ENCODE measurements around the gene PYCARD.
"Not testable (repeated sequence)": the region's sequence is repeated elsewhere in the genome, so short reads cannot be mapped to it uniquely, and the experiment has no call there.

Gene PYCARD

DNA sequence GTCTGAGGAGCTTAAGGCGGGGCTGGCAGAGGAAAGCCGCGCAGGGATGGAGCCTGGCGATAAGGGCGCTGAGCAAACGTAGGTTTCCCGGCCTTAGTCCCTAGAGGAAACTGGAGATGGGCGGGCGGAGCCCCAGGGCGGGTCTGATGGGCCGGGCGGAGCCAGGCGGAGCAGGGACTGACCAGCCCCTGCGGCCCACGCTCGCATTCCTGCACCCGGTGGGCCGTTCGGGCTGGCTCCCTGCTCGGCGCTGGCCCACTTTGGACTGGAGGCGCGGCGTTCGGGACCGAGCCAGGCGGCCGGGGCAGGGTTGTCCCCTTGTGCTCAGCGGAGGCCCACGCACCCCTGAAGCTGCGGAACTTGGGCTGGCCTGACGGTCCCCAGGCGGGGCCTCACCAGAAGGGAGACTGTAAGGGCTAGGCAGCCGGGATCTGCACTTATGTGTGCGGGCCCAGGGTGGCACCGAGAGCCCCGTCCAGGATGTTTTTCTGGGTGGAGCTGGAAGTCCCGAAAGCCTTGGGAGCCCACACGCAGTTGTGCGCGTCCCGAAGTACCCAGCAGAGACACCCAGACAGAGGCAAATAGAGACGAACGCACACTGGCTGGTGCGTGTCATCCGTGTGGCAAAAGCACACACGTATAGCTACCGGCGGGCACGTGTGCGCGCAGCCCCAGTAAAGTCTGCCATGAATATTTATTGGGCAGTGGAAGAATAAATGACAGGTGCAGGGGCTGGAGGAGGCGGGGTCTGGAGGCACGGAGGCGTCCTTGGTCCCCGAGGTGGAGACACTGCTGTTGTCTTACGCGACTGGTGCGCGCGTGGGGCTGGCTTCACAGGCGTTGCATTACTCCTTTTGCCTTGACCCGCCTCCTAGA lies 13.0 kb upstream of the PYCARD start:
- DNase-seq (ENCODE audit: extremely low read depth in 1 of 2, low read depth in 1 of 2) = no peak

DNA sequence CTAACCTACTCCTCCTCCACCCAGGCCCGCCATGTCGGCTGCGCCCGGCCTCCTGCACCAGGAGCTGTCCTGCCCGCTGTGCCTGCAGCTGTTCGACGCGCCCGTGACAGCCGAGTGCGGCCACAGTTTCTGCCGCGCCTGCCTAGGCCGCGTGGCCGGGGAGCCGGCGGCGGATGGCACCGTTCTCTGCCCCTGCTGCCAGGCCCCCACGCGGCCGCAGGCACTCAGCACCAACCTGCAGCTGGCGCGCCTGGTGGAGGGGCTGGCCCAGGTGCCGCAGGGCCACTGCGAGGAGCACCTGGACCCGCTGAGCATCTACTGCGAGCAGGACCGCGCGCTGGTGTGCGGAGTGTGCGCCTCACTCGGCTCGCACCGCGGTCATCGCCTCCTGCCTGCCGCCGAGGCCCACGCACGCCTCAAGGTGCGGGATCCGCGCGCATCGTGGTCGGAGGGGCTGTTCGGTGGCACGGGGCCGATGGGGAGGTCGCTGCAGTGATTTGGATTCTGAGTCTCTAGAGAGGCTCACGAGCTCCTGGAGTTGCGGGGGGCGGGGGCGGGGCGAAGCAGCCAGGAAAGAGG lies 12.2 kb upstream of the PYCARD start:
- no peak for DNase-seq (ENCODE audit: extremely low read depth in 1 of 2, low read depth in 1 of 2)

DNA sequence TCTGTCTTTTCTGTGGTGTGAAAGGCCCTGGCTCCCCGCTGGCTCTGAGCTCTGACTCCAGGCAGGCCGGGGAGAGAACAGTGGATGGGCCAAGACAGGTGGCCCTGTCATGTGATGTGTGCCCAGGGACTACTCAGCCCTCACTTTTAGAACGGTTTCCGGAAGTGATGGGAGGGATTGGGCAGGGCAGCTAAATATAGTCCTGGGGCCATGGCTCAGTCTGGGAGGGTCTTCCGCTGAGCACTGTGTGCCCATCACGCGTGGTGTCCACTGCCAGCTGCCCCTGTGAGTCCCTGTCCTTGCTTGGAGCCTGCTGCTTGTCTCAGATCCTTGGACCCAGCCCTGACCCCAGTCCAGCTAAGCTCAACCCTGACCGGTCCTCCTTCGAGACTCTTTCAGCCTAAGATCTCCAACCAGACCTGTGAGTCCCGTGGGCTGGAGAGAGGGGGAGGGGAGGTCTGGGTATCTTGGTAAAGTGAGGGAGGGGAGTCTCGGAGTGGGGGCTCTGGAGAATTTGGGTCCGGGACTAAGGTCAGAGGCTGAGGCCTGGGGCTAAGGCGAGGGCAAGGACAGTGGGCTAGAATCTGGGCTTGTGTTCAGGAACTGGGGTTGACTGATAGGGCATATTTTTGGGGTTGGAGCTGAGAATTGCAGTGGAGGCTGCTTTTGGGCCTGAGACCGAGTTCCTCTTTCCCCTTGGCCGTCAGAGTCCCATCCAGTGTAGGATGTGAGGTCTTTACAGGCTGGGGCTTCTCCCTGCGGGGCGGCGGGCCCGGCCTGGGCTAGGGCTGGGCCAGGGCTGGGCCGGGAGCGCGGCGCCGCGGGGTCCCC lies 11.5 kb upstream of the PYCARD start, which contains the start of gene TRIM72:
Gene TRIM72, plus strand, starts transcription at position 243 of the 831 bp plus-strand sequence. CDS start 620 bp downstream, outside the sequence.
- no peak for DNase-seq (ENCODE audit: extremely low read depth in 1 of 2, low read depth in 1 of 2)

DNA sequence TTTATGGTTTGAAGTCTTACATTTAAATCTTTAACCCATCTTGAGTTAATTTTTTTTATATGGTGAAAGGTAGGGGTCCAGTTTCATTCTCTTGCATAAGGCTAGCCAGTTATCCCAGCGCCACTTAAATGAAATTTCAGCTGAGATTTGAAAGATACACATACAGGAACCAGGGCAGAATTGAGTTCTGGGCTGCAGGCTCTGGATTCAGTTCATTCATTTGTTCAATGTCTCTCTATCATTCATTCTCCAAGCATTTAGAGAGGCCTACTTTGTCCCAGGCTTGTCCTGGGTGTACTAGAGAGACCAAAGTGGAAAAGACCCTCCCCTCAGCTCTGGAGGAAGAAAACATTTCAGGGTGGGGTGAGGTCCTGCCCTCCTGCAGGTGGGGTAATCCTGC lies 10.8 kb upstream of the PYCARD start:
- no peak for DNase-seq (ENCODE audit: extremely low read depth in 1 of 2, low read depth in 1 of 2)

DNA sequence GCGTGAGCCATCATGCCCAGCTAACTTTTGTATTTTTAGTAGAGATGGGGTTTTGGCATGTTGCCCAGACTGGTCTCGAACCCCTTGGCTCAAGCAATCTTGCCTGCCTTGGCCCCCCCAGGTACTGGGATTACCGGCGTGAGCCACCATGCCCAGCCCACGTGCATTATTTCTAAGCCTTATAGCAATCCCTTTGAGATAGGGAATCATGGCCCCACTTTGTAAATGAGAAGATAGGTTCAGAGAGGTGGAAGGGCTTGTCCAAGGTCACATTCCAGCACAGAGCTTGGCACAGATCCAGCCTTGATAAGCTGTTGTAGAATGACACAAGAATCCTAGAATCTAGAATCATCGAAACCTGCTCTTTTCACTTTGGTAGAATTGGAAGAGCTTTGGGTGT lies 4.2 kb upstream of the PYCARD start:
- no peak for DNase-seq (ENCODE audit: extremely low read depth in 1 of 2, low read depth in 1 of 2)

DNA sequence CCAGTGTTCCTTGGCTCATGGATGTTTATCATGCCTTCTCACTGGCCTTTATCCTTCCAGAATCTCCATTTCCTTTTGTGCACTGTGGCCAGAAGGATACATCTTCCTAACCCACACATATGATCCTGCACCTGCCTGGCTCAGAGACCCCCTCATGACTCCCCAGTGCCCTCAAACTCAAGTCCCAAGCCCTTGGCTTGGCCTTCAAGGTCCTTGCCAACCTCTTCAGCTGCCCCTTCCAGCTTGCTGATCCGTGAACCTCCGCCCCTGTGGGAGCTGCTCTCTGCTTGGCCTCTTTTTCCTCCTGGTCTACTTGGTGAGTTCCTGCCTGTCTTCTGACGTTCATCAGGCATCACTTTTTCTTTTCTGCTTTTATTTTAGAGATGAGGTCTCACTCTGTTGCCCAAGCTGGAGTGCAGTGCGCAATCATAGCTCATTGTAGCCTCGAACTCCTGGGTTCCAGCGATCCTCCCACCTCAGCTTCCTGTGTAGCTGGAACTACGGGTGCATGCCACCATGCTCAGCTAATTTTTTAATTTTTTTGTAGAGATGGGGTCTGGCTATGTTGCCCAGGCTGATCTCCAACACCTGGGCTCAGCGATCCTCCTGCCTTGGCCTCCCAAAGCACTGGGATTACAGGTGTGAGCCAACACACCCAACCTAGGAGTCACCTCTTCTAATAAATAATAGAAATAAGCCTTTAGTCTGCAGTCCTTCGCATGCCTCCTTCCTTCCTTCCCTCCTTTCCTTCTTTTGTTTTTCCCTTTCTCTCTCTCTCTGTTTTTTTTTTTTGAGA lies 2.5 kb upstream of the PYCARD start:
- no peak for DNase-seq (ENCODE audit: extremely low read depth in 1 of 2, low read depth in 1 of 2)

DNA sequence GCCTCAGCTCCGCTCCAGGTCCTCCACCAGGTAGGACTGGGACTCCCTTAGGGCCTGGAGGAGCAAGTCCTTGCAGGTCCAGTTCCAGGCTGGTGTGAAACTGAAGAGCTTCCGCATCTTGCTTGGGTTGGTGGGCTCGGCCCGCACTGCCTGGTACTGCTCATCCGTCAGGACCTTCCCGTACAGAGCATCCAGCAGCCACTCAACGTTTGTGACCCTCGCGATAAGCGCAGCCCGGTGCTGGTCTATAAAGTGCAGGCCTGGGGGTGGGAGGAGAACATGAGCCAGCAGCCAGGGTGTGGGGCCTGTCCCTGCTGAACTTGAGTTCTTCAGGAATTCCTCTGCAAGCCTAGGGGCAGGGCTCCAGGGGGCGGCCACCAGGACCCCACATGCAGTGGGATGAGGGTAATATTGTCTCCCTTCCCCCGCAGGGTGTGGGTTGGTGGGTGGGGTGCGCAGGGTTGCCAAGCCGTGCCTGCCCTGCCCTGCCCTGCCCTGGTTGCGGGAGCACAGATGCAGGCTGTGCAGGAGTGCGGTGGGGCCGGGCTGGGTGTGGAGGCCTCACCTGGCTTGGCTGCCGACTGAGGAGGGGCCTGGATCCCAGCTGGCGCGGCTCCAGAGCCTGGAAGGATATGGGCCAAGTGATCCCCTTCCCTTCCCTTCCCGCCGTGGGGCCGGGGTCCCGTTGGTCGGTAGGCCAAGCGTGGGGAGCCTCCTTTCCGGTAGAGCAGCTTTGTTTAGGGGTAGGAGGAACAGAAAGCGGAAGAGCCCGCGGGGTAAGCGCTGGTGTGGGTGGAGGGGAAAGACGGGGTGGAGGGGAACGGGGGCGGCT lies 762 bp downstream of the PYCARD start:
- no peak for DNase-seq (ENCODE audit: extremely low read depth in 1 of 2, low read depth in 1 of 2)

DNA sequence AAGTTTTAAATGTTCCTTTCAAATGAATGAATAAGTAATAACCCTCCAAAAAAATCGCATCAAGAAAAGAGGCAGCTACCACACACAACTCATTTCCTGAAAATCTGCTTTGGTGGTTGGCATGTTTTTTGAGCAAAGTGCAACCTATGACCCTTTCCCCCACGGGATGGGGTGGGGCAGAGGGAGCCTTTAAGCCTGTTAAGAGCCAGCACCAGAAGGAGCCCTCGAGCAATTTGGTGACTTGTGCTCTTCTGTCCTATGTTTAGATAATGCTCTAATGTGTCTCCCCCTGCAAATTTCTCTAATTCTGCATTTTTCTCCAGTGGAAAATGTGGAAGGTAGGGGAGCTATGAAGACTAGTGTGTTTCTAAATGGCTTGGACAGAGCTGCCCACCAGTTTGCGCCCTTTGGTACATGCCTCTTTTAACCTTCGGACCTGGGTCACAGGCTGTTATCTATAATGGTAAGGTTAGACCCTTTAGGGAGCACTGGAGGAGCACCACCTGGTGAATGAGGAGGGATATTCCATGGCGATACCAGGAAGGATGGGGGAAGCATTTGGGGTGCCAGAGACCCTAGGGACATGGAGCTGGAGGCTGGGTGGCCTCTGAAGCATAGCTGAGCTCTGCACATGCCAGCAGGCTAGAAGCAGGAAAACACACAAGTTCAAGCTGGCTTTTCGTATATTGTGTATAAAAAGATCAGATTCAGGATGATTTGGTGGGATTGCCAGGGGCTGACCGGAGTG lies 1.6 kb downstream of the PYCARD start:
- no peak for DNase-seq (ENCODE audit: extremely low read depth in 1 of 2, low read depth in 1 of 2)

DNA sequence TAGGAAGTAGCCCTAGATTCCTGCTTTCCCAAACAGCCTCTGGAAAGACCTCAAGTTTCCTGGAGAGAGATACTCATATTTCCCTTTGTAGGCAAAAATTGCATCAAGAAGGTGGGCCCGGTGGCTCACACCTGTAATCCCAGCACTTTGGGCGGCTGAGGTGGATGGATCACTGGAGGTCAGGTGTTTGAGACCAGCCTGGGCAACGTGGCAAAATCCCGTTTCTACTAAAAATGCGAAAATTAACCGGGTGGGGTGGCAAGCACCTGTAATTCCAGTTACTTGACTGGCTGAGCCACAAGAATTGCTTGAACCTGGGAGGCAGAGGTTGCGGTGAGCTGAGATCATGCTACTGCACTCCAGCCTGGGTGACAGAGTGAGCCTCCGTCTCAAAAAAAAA lies 2.4 kb downstream of the PYCARD start:
- DNase-seq (ENCODE audit: extremely low read depth in 1 of 2, low read depth in 1 of 2) = not testable (repeated sequence)

DNA sequence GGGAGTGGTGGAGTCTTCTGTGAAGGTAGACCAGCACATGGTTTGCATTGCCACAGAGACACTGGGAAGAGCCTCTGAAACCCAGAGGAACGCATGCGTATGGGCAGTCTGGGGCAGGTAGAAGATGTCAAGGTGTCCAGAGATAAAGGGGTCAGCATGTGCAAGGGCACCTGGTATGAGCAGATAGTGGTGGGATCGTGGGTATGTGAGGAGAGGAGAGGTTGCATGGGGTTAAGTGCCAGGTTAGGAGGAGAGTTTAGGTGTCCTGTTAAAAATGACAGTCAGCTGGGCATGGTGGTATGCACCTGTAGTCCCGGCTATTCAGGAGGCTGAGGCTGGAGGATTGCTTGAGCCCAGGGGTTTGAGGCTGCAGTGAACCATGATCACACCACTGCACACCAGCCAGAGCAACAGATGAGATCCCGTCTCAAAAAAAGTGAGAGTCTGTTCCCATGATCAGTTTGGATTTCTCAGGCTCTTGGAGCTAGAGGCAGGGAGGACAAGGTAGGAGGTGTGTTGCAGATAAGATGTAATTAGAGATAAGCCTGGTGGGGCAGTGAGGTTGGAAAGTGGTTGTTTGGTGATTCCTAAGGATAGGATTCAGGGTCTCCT lies 3.0 kb downstream of the PYCARD start:
- no peak for DNase-seq (ENCODE audit: extremely low read depth in 1 of 2, low read depth in 1 of 2)

DNA sequence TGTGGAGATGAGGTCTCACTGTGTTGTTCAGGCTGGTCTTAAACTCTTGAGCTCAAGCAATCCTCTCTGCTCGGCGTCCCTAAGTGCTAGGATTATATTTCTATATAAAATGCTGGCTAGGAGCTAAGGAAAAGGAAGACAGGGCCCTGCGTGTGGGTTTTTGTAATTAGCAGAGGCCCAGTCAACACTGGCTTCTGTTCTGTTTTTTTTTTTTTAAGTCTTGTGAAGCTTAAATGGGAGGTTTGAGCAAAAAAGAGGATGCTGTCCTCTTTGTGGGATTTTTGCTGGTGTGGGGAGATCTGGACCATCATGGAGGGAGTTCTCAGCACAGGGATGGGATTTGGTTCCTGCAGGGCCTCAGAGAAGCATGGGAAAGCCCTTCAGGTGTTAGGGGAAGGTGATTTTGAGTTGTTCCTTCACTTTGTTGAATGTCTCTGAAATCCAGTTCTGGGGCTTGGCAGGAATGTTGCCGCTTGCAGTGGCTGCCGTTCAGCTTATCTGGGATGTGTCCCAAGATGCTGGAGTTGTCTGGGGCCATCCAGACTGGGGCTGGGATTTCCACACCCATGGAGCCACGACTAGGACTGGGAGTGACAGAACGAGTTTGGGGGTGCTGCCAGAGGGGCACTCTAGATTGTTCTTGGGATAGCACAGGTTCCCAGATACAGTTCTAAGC lies 4.2 kb downstream of the PYCARD start:
- no peak for DNase-seq (ENCODE audit: extremely low read depth in 1 of 2, low read depth in 1 of 2)

DNA sequence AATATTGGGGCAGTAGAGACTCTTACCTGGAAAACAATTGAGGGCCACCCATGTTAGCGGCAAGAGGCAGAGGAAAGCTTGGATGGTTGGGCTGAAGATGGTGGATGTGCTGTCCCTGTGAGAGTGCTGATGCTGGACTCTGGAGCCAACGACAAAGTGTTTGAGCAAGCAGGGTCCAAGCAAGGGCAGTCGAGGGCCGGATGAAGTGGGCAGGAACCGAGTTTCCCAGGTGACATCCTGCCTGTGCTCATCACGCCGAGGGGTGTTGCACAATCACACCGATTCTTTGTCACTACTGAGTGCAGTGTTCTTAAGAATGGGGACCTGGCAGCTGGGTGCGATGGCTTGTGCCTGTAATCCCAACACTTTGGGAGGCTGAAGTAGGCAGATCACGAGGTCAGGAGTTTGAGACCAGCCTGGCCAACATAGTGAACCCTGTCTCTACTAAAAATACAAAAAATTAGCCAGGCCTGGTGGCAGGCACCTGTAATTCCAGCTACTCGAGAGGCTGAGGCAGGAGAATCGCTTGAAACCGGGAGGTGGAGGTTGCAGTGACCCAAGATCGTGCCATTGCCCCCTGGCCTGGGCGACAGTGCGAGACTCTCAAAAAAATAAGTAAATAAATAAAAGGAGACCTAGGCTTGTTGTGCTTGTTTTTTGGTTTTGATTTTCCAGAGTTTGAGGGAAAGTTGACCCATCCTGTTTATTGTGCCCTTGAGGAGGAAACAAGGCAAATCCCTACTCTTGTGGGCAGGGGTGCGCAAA lies 6.1 kb downstream of the PYCARD start:
- DNase-seq (ENCODE audit: extremely low read depth in 1 of 2, low read depth in 1 of 2) = no peak

DNA sequence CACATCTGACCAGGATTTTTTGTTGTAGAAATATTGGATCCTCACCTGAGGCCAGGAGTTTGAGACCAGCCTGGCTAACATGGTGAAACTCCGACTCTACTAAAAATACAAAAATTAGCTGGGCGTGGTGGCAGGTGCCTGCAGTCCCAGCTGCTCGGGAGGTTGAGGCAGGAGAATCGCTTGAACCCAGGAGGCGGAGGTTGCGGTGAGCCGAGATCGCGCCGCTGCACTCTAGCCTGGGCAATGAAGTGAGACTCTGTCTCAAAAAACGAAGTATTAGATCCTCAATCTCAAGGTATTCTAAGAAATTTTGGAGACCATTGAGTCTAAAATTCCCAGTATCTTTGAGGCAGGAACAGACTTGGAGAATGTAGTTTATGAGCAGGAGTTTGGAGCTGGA lies 6.7 kb downstream of the PYCARD start:
- not testable (repeated sequence) for DNase-seq (ENCODE audit: extremely low read depth in 1 of 2, low read depth in 1 of 2)

DNA sequence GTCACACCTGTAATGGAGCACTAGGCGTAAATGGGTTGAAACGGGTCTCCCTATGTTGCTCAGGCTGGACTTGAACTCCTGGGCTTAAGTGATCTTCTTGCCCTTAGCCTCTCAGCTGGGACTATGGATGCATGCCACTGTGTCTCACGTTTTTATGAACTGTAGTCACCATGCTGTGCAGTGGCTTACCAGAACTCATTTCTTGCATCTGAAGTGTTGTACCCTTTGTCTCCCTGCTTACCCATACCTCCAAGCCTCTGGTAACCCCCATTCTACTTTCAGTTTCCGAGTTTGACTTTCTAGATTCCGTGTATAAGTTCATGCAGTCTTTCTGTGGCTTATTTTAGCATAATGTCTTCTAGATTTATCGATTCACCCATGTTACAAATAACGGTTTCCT lies 7.7 kb downstream of the PYCARD start:
- no peak for DNase-seq (ENCODE audit: extremely low read depth in 1 of 2, low read depth in 1 of 2)

DNA sequence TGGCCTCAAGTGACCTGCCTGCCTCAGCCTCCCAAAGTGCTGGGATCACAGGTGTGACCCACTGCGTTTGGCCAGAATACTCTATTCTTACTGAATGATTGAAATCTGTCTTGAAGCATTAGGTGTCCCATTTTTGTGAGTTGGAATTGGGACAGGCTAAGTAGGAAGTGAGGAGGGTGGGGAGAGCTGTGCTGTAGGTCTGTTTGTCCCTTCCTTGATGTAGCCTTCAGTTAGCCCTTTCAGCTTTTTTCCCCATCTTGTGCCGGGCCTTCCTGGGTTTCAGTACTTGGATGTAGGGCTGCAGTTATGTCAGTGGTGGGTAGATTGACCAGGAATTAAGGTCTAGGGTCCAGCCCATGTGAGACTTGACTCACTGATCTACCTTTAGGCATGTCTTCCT lies 8.7 kb downstream of the PYCARD start:
- DNase-seq (ENCODE audit: extremely low read depth in 1 of 2, low read depth in 1 of 2) = no peak

DNA sequence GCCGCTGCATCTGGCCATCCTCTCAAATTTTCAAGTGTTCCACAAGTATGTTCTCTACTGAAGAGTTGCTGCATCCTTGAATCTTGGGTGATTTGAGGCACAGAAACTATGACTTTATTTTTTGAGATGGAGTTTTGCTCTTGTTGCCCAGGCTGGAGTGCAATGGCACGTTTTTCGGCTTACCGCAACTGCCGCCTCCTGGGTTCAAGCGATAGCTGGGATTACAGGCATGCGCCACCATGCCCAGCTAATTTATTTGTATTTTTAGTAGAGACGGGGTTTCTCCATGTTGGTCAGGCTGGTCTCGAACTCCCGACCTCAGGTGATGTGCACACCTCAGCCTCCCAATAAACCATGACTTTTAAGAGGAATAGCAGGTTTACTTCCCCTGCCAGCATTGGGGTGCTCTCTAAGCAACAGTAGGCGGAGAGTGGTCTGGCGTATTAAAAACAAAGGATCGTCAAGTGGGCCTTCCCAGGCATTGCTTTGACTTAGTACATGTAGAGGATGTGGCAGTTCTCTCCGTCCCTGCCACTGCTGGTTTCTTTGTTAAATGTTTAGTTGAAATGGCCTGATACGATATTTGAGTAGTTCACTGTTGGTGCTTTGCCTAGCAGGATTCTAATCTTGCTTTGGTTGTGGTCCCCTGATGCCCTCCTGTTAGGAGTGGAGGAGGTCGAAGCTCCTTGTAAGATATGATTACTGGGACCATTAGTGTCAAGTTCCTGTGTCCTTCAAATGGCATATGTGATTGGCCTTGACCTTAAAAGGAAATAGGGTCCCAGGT lies 9.5 kb downstream of the PYCARD start:
- DNase-seq (ENCODE audit: extremely low read depth in 1 of 2, low read depth in 1 of 2) = no peak

Data from activated CD8-positive, alpha-beta memory T cell treated with anti-CD3 and anti-CD28 coated beads for 1 hour (primary cell).